Measurements from ENCODE around the gene CYP27C1. TPM values are rescaled to one million over a fixed set of nuclear protein-coding genes. Genes with fewer than 3 reads are reported as not detected.
A peak's percentile ranks its signal among the peaks of the same experiment; 100 is the strongest.
"Not testable (repeated sequence)": the region's sequence is repeated elsewhere in the genome, so short reads cannot be mapped to it uniquely, and the experiment has no call there.

Gene CYP27C1, protein sequence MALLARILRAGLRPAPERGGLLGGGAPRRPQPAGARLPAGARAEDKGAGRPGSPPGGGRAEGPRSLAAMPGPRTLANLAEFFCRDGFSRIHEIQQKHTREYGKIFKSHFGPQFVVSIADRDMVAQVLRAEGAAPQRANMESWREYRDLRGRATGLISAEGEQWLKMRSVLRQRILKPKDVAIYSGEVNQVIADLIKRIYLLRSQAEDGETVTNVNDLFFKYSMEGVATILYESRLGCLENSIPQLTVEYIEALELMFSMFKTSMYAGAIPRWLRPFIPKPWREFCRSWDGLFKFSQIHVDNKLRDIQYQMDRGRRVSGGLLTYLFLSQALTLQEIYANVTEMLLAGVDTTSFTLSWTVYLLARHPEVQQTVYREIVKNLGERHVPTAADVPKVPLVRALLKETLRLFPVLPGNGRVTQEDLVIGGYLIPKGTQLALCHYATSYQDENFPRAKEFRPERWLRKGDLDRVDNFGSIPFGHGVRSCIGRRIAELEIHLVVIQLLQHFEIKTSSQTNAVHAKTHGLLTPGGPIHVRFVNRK
- polyA plus RNA-seq (2013, experiment 1 of 2; ENCODE audit: insufficient read length), result 1.7 TPM
- polyA plus RNA-seq (2013, experiment 2 of 2; ENCODE audit: insufficient read length), result 1.8 TPM

DNA sequence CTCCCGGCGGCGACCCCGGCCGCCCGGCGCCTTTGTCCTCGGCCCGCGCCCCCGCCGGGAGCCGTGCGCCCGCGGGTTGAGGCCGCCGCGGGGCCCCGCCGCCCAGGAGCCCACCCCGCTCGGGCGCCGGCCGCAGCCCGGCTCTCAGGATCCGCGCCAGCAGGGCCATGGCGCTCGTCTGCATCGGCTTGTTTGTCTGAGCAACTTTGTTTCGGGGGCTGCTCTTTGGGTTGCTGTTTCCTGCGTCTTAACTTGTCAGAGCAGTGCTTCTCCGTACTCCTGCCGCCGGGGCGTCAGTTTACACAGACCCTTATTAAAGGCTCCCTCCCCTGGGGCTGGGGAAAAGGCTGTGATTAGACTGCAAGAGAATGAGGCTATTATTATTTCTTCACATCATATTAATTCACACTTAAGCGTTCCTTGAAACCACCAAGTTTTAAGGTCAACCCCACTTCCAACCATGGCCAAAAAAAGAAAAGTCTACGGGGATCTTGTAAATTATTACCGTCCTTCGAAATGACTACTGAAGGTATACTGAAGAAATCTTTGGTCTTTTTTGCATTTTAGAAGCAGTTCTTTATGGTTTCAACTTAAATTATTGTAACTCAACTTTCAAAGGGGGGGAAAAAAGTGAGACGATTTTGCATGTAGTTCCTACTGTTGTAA, at the start of gene CYP27C1:
Gene CYP27C1, minus strand, starts transcription at position 198 of the 666 bp plus-strand sequence. Its CDS starts 29 bp downstream, at position 169.
- DNase-seq, result peak; percentile 31

DNA sequence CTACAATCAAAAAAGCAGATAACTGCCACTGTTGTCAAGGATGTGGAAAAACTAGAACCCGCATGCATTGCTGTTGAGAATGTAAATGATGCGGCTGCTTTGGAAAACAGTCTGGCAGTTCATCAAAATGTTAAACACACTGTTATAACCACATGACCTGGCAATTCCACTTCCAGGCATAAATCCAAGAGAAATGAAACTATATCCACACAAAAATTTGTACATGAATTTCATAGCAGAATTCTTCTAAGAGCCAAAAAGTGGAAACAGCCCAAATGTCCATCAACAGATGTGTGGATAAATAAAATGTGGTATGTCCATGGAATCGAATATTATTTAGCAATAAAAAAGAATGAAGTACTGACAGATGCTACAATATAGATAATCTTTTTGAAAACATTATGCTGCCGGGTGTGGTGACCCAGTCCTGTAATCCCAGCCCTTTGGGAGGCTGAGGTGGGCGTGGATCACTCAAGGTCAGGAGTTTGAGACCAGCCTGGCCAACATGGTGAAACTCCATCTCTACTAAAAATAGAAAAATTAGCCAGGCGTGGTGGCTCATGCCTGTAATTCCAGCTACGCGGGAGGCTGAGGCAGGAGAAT, 41.8 kb upstream of the CYP27C1 start:
- peak; percentile 35 for DNase-seq

DNA sequence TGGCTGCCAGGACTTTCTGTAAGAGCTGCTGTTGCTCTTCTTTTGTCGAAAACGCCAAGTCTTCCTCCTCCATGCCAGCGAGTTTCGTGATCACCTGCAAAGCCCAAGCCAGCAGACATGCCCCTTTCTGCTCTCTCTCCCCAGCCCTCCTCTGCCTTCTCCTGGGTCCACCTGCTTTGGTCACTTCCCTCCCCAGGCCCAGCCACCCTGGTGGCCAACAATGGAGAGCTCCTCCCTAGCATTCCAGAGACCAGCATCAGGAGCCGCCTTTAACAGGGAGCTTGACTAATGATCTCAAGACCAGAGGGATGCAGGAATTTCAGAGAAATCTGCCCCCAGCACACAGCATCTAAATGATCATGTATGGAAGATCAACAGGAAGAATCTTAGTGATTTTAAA, 39.3 kb upstream of the CYP27C1 start:
- DNase-seq, result no peak

DNA sequence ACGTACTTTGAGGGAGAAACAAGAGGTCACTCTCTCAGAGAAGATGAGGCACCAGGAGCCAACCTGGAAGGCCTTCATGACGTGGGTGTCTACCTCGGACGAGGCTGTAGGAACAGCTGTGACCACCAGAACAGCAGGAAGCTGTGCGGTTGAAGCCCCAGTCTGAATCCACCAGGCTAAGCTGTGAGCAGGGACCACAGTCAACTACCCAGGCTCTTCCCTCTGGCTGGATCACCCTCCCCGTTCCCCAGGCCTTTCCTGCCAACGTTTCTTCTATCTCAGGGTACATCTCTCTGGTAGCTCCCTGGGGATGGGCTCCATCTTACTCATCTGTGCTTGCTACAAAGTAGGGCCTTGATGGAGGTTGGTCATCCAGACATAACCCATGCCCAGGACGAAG, 36.8 kb upstream of the CYP27C1 start:
- no peak for DNase-seq

DNA sequence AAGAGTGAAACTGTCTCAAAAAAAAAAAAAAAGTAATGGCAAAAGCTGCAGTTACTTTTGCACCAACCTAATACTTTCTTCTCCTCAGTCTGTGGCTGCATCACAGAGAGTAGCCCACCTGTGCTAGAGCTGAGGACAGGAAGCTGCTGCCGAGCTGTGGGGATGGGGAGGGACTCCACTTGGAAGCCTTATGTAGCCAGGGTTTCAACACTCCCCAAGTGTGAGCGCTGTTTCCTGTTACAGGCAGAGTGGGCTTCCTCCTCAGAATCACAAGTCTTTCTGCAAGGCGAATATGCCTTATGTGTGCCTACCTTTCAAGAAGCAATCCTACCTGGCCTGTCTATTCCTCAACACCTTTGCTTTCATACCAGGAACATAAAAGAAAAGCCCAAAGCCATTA, 36.3 kb upstream of the CYP27C1 start:
- no peak for DNase-seq

DNA sequence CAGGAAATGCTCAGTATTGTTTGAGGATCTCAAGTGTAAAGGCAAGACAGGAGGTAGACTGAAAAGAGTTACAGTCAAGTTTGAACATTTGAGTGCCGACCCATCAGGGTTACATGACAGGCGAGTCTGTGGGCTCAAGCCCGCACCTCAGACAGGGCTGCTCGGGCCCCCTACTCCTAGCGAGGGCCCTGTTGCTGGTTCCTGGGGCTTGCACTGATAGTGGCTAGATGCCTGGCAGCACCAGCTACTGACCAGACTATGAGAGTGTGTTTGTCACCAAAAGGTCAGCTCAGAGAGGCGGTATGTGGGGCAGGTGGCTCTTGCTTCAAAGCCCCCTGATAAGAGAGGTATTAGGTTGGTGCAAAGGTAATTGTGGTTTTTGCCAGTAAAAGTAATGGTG, 35.6 kb upstream of the CYP27C1 start:
- no peak for DNase-seq

DNA sequence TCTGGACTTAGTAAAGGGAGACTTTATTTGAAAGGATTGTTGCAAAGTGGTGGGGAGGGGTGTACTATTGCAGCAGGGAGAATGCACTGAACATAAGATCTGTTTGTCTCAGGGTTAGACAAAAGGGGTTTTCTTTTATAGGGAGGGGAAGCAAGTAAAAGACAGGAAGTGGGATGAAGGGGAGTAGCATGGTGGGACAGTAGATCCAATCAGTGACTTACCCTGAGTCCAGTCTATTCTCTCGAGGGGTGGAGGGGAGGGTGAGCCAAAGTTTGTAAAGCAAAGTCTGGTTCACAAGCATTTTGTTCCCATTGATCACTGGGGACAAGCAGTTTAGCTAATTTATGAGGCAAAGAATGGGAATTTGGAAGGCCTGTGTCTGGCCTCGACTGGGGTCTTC, 35.0 kb upstream of the CYP27C1 start:
- no peak for DNase-seq

DNA sequence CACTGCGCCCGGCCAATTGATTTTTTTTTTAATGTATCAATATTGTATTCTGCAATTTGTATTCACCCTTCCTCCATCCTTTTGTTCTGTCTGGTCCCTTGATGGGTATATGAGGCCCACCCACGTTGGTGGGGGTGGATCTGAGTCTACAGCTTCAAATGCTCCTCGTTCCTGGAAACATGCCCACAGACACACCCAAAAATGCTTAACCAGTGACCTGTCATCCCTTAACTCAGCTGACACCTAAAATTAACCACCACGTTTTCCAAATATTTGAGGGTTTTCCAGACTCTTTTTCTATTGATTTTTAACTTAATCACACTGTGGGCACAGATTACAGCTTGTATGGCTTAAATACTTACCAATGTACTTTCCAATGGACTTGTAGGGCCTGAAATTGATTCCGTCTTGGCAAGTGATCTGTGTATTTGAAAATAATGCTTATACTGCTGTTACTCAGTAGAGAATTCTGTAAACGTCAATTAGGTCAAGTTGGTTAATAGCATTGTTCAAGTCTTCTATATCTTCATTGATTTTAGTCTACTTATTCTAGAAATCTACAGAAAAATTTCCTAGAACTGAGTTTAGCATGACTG, 34.4 kb upstream of the CYP27C1 start:
- DNase-seq, result peak; percentile 76

DNA sequence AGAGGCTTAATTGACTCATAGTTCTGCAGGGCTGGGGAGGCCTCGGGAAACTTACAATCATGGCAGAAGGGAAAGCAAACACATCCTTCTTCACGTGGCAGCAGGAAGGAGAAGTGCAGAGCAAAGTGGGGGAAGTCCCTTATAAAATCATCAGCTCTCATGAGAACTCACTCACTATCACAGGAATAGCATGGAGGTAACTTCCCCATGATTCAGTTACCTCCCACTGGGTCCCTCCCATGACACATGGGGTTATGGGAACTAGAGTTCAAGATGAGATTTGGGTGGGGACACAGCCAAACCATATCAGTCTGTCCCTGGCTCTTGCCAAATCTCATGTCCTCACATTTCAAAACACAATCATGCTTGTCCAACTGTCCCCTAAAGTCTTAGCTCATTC, 21.1 kb upstream of the CYP27C1 start:
- not testable (repeated sequence) for DNase-seq

DNA sequence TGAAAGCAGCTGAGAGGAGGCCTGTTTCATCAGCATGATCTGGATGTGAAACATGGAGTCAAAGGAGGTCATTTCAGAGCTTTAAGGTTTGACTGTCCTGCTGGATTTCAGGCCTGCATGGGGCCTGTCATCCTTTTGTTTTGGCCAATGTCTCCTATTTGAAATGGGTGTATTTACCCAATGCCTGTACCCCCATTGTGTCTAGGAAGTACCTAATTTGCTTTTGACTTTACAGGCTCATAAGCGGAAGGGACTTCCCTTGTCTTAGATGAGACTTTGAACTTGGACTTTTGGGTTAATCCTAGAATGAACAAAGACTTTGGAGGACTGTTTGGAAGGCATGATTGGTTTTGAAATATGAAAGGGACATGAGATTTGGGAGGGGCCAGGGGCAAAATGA, 19.3 kb upstream of the CYP27C1 start:
- no peak for DNase-seq

DNA sequence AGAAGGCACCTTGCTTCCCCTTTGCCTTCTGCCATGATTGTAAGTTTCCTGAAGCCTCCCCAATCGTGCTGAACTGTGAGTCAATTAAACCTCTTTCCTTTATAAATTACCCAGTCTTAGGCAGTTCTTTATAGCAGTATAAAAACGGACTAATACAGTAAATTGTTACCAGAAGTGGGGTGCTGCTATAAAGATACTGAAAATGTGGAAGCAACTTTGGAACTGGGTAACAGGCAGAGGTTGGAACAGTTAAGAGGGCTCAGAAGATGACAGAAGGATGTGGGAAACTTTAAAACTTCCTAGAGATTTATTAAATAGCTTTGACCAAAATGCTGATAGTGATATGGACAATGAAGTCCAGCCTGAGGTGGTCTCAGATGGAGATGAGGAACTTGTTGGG, 17.7 kb upstream of the CYP27C1 start:
- not testable (repeated sequence) for DNase-seq

DNA sequence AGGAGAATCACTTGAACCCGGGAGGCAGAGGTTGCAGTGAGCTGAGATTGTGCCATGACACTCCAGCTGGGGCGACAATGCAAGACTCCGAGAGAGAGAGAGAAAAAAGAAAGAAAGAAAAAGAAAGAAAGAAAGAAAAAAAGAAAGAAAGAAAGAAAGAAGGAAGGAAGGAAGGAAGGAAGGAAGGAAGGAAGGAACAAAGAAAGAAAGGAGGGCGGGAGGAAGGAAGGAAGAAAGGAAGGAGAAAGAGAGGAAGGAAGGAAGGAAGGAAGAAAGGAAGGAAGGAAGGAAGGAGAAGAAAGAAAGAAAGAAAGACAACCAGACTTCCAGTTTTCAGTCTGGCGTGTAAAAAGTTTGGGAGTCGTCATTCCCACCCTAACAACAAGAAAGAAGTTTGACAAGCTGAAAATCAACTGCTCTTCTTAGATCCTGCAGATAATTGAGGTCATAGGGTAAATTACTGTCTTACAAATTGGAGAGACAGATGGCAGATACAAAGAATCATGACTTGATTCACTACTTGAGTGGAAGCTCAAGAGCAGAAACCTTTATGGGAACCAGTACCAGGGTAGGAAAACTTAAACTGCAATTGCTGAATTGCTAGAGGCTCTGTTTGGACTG, 15.1 kb upstream of the CYP27C1 start:
- no peak for DNase-seq

DNA sequence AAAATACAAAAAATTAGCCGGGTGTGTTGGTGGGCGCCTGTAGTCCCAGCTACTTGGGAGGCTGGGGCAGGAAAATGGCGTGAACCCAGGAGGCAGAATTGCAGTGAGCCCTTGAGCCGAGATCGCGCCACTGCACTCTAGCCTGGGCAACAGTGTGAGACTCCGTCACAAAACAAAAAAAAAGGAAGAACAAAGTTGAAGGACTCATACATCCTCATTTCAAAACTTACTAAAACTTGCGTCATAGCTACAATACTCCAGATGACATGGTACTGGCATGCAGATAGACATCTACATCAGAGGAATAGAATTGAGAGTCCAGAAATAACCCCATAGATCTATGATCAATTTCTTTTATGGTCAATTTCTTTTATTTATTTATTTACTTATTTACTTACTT, 13.6 kb upstream of the CYP27C1 start:
- DNase-seq, result no peak

DNA sequence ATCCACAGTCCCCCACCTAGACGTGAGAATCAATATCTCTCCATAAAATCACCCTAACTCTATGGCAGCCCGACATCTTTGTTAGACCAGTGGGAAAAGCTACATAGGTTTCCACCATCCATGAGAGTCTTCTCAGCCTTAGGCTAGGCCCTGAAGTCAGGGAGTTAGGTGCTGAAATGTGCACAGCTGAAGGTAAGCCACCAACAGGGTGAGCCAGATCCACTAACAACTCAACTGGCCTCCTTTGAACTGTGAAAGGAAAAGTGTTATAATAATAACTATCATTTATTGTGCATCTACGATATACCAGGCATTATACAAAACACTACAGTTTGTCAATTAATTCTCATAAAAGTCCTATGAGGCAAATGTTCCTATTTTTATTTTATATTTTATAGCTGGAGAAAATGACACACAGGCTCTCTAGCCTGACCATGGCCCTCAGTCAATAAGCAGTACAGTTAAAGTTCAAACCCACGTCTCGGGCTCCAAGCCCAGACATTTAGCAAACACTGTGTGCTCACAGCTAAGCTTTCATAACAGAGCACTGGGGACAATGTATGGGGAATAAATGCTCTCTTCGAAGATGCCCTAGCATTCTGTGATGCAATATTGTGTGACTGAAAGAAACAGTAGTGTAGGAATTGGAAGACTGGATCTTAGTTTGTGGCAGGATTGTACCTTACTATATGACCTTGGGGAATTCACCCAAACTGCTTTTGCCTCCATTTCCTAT, 11.2 kb upstream of the CYP27C1 start:
- DNase-seq, result no peak

DNA sequence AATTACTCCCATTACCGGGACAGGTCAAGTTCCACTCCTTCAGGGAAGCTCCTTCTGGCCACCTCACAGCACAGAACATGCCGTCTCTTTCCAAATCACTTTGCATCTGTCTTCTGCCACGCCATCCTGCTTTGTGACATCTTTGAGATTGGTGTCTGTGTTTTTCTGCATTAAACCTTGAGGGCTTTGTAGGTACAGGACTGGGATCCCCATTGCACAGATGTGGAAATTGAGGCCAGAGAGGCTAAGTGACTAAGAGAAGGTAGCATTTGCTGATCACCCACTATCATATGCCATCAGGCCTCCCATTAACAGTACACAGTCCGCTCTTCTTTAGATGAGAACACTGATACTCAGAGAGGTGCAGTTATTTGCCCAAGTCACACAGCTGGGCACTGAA, 9.5 kb upstream of the CYP27C1 start:
- no peak for DNase-seq

DNA sequence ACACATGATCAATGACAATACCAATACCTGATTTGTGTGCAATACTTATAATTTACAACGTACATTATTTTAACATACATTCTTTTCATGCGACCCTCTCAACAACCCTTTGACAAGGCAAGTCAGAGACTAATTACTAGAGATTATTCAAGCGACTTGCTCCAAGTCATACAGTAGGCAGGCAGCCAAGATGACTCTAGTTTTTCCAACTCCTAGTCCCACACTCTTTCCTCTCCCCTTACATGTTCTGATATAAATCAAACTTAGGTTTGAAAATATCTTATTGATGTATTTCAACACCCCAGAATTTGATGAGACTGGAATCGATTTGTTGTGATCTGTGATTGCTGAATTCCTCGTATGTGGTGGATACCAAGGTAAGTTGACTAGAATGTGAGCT, 8.0 kb upstream of the CYP27C1 start:
- peak; percentile 42 for DNase-seq

DNA sequence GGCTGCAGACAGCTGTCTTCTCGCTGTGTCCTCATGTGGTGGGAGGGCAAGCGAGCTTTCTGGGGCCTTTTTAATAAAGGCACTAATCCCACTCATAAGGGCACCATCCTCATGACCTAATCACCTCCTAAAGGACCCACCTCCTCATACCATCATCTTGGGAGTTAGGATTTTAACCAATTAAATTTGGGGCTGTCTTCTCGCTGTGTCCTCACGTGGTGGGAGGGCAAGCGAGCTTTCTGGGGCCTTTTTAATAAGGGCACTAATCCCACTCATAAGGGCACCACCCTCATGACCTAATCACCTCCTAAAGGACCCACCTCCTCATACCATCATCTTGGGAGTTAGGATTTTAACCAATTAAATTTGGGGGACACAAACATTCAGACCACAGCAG, 7.2 kb upstream of the CYP27C1 start:
- DNase-seq, result not testable (repeated sequence)

DNA sequence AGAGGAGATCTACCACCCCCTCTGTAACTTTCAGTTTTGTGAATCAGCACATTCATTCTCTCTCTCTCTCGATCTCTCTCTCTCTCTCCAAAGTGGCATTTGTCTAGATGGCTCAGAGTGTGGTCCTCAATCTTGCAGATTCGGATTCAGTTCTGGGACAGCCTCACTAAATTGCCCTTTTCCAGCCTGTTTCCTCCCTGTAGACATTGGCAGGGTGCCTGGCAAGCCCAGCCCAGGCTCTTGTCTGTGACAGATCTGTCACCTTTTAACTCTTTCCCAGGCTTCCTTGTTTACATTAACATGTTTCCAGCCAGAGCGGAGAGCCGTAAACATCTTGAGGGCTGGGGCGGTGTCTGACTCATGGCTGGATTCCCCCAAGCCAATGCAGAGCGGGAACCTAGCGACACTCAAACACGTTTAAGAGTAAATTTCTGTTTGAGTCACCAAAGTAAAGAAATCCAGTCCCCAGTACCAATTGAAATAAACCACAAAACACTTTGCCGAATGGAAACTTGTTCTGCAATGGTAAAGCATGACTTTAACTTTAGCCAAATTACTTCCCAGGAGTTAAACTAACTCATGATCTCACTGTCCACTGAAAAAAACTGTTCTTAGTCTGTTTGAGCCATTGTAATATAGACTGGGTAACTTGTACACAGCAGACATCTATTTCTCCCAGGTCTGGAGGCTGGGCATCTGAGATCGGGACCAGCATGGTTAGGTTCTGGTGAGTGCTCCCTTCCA, 6.6 kb upstream of the CYP27C1 start:
- peak; percentile 79 for DNase-seq

DNA sequence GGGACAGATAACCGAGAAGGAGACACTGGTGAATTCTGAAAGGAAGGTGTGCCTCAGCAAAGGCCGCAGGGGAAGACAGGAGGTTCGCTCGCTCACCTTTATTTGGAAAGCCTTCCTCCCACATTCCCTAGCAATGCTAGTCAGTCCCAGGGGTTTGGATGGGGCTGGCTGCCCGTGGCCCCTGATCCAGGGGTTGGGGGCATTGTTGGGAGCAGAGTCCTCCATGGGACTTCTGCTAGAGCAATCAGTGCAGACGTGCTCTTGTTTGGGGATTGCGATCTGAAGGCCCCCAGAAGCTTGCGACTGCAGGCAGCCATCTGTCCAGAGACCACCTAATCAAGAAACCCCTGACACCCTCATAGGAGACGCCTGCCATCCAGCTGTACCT, 6.0 kb upstream of the CYP27C1 start:
- no peak for DNase-seq

DNA sequence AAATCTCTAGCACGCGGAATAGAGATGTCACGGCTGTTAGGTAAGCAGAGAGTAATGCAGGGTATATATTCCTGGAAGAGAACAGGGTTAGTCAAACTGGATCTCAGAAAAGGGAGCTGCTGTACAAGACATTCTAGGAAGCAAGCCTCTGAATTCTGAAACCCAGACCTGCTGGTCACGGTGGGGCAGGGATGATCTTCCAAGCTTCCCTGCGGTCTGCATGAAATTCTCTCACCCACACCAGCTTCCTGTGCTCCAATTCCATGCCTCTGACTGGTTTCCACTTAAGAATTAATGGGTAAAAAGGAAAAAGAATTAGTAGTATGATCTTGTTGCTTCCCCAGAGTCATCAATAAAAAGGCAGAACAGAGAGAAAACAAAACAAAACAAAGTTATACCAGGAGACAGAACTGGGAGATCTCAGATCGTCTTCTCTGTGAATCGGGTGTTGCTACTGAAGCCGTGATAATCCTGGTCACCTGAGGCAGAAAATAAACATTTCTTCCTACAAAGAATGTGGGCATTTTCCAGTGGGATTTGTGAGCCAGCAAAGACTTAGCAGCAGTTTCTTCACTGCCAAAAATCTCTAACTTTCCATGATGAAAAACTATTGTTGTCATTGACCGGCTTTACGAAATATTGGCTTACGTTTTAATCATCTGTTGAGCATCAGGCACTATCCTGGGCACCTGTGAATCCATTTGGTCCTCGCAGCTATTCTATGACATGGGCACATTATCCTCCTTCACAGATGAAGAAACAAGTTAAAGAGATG, 5.3 kb upstream of the CYP27C1 start:
- peak; percentile 74 for DNase-seq

Data from fibroblast of skin of abdomen (primary cell).